ENCODE data around the gene RNASE7. TPM values are rescaled to one million over a fixed set of nuclear protein-coding genes. Genes with fewer than 3 reads are reported as not detected.

RNASE7 gene
- polyA plus RNA-seq, 4 donors: 0.55 to 0.91 (median 0.74) TPM

GRCh38 chr14:21023174-21023573 is 19.0 kb upstream of the RNASE7 start:
- no peak for DNase-seq (ENCODE audit: low read depth in 4 of 4, low spot score in 3 of 4)

GRCh38 chr14:21023817-21024584 is 18.2 kb upstream of the RNASE7 start:
- no peak for DNase-seq (ENCODE audit: low read depth in 4 of 4, low spot score in 3 of 4)

- peak; percentile 54 to 64 (median 60) for DNase-seq (ENCODE audit: low read depth in 4 of 4, low spot score in 3 of 4)
Observed at GRCh38 chr14:21024585-21025370, 17.4 kb upstream of the RNASE7 start, which contains the start of gene NDRG2. NDRG2 (minus strand) TSS chr14:21025061; CDS start chr14:21023315, 1,746 bp downstream.

GRCh38 chr14:21025371-21026273 is 16.5 kb upstream of the RNASE7 start:
- DNase-seq (ENCODE audit: low read depth in 4 of 4, low spot score in 3 of 4): peak in 2 of 4 donors; percentile 37 to 51

- no peak for DNase-seq (ENCODE audit: low read depth in 4 of 4, low spot score in 3 of 4)
Observed at GRCh38 chr14:21026274-21026987, 15.7 kb upstream of the RNASE7 start.

- no peak for DNase-seq (ENCODE audit: low read depth in 4 of 4, low spot score in 3 of 4)
Observed at GRCh38 chr14:21026988-21027315, 15.2 kb upstream of the RNASE7 start.

GRCh38 chr14:21029917-21030316 is 12.2 kb upstream of the RNASE7 start, which contains the start of gene TPPP2:
TPPP2 (plus strand) TSS chr14:21030217; CDS start chr14:21030582, 365 bp downstream.
- DNase-seq (ENCODE audit: low read depth in 4 of 4, low spot score in 3 of 4): no peak

- DNase-seq (ENCODE audit: low read depth in 4 of 4, low spot score in 3 of 4): no peak
Observed at GRCh38 chr14:21030531-21030930, 11.6 kb upstream of the RNASE7 start.

- no peak for DNase-seq (ENCODE audit: low read depth in 4 of 4, low spot score in 3 of 4)
Observed at GRCh38 chr14:21032326-21033132, 9.6 kb upstream of the RNASE7 start.

GRCh38 chr14:21033133-21033698 is 8.9 kb upstream of the RNASE7 start:
- no peak for DNase-seq (ENCODE audit: low read depth in 4 of 4, low spot score in 3 of 4)

GRCh38 chr14:21034707-21035106 is 7.5 kb upstream of the RNASE7 start, which contains the start of gene RNASE13:
RNASE13 (minus strand) TSS chr14:21034807; CDS start chr14:21034288, 519 bp downstream.
- DNase-seq (ENCODE audit: low read depth in 4 of 4, low spot score in 3 of 4): no peak

- no peak for DNase-seq (ENCODE audit: low read depth in 4 of 4, low spot score in 3 of 4)
Observed at GRCh38 chr14:21036751-21037150, 5.4 kb upstream of the RNASE7 start.

GRCh38 chr14:21037156-21037555 is 5.0 kb upstream of the RNASE7 start:
- no peak for DNase-seq (ENCODE audit: low read depth in 4 of 4, low spot score in 3 of 4)

GRCh38 chr14:21038441-21039422 is 3.4 kb upstream of the RNASE7 start:
- DNase-seq (ENCODE audit: low read depth in 4 of 4, low spot score in 3 of 4): no peak

- peak in 3 of 4 donors; percentile 55 to 66 (median 65) for DNase-seq (ENCODE audit: low read depth in 4 of 4, low spot score in 3 of 4)
Observed at GRCh38 chr14:21039585-21040369, 2.4 kb upstream of the RNASE7 start.

GRCh38 chr14:21040370-21040925 is 1.7 kb upstream of the RNASE7 start:
- no peak for DNase-seq (ENCODE audit: low read depth in 4 of 4, low spot score in 3 of 4)
